ENCODE data around the gene RFX1. TPM values are rescaled to one million over a fixed set of nuclear protein-coding genes. Genes with fewer than 3 reads are reported as not detected.
"Not testable (repeated sequence)": the region's sequence is repeated elsewhere in the genome, so short reads cannot be mapped to it uniquely, and the experiment has no call there.

The RFX1 gene
- polyA plus RNA-seq, 3 donors: 4.4 to 5.8 (median 4.4) TPM

DNA sequence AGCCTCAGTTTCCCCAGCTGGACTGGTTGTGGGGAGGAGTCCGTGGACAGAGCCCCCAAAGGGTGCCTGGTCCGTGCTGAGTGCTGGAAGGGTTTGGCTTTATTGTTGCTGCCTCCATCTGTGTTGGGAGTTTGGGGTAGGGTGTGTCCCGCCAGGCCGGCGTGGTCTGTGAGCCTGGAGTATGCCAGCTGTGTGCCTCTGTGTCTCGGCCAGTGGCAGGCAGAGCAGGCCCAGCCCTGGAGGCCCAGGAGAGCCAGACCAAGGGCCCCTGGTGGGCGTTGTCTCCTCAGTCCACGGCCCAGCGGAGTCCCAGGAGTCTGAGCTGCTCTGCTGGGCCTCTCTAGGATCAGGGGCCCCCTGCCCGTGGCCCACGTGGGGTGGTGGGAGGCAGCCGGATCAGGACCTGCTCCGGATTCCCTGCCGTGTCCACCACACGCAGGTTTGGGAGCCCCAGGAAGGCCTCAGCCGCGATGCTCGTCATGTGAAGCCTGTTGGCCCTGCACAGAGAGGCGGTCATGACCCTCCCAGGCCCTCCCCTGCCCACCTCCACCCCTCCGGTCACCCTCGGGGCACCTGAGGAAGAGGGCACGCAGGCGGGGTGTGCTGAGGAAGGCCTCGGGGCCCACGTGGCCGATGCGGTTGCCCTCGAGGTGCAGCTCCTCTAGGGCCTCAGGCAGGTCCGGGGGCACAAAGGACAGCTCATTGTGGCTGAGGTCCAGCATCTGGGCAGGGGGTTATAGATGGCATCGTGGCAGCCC is 74.5 kb downstream of the RFX1 start:
- no peak overlapping the region for H3K27ac ChIP-seq (ENCODE audit: low read depth, low read length)
- 83 to 89% (median 86%) methylated on average over 28 to 30 of the region's 30 CpGs for WGBS, 3 donors

DNA sequence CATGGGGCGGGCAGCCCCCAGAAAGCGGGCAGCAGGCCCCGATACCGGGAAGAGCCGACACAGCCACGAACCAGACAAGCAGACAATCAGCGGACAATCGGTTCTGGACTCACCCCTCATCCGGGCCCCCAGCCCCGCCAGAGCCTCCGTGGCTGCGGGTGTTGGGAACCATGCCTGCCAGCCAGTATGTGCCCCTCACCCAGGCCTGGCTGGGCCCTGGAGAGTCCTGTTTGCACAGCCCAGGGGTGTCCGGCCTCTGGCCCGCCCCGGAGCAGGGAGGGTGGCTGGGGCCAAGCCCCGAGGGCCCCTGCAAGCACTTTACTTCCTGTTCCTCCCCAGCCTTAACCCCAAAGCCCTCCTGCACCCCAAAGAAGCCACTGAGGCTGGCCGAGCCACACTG is 75.7 kb downstream of the RFX1 start:
- H3K27ac ChIP-seq (ENCODE audit: low read depth, low read length): no peak overlapping the region
- WGBS, 3 donors: 83 to 86% (median 85%) methylated on average over 13 to 17 of the region's 17 CpGs

DNA sequence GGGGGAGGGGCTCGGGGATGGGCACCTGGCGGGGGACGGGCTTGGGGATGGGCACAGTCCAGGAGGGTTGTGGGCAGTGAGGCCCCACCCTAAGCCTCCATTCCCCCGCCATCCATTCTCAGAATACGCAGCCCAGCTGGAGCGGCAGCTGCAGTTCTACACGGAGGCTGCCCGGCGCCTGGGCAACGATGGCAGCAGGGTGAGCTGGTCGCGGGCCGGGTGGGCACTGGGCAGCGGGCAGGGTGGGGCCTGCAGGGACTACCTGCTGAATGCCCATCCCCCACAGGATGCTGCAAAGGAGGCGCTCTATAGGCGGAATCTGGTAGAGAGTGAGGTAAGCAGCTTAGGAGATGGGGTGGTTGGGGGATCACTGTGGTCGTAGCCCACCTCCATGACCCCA is 76.2 kb downstream of the RFX1 start:
- H3K27ac ChIP-seq (ENCODE audit: low read depth, low read length): no peak overlapping the region
- WGBS, 3 donors: 89 to 94% (median 89%) methylated on average over 13 to 17 of the region's 17 CpGs

DNA sequence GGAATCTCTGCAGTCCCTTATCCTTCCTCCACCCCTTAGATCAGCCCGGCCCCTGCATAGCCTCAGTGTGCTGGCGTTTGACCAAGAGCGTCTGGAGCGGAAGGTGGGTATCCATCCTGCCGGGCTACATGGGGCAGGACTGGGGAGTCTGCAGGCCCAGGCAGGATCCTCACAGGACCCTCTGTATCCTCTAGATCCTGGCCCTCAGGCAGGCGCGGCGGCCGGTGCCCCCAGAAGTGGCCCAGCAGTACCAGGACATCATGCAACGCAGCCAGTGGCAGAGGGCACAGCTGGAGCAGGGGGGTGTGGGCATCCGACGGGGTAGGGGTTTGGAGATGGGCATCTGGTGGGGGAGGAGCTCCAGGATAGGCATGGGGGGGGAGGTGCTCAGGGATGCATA is 76.8 kb downstream of the RFX1 start:
- 87 to 89% (median 88%) methylated on average over 12 of the region's 12 CpGs for WGBS, 3 donors
- no peak overlapping the region for H3K27ac ChIP-seq (ENCODE audit: low read depth, low read length)

DNA sequence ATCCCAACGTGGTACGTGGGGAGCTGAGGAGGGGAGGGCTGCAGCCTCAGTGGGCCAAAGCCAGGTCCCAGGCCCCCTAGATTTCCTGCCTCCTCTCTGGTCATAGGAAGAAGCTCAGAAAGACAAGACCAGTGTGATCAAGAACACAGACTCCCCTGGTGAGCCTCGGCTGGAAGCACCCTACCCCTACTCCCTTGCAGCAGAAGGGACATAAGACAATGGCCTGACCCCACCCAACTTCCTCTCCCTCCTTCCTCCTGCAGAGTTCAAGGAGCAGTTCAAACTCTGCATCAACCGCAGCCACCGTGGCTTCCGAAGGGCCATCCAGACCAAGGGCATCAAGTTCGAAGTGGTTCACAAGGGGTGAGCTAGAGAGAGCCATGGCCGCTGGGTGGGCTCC is 79.4 kb downstream of the RFX1 start:
- H3K27ac ChIP-seq (ENCODE audit: low read depth, low read length): no peak overlapping the region
- WGBS, 3 donors: 62 to 90% (median 67%) methylated on average over 8 of the region's 8 CpGs

DNA sequence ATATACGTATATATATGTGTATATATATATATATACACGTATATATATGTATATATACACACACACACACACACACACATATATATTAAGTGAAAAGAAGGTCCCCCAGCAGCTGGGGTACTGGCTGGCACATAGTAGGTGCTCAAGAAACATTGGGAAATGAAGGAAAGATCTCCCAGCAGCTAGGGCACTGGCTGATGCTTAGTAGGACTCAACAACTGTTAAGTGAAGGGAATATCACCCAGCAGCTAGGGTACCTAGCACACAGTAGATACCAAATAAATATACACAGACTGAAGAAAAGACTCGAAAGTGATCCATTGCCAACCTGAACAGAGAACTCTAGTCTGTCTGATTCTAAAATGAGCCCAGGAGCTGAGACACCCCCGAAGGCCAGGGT is 80.1 kb downstream of the RFX1 start:
- 79 to 92% (median 83%) methylated on average over 4 of the region's 4 CpGs for WGBS, 3 donors
- H3K27ac ChIP-seq (ENCODE audit: low read depth, low read length): no peak overlapping the region

DNA sequence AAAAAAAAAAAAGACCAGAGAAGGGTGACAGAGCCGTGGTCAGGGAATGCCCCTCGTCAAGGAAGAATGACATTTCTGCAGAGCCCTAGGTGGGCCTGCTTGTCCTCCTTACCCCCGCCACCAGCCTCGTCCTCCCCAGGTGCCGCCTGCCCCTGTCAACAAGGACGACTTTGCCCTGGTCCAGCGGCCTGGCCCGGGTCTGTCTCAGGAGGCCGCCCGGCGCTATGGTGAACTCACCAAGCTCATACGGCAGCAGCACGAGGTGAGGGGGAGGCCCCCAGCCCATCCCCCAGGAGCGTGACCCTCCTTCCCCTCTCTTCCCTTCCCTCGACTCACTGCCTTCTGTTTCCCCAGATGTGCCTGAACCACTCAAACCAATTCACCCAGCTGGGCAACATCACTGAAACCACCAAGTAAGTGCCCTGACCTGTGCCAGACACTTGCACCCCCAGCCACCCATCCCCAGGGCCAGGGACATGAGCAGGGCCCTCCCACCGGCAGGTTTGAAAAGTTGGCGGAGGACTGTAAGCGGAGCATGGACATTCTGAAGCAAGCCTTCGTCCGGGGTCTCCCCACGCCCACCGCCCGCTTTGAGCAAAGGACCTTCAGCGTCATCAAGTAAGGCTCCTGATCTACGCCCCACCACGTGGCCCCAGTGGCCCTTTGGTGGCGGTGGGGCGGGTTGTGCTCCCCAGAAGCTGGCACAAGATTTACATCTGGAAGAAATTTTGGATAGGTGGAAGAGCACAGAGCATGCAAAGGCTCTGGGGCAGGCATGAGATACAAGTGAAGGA is 82.7 kb downstream of the RFX1 start:
- WGBS, 3 donors: 95 to 96% (median 95%) methylated on average over 25 to 28 of the region's 28 CpGs
- H3K27ac ChIP-seq (ENCODE audit: low read depth, low read length): no peak overlapping the region

DNA sequence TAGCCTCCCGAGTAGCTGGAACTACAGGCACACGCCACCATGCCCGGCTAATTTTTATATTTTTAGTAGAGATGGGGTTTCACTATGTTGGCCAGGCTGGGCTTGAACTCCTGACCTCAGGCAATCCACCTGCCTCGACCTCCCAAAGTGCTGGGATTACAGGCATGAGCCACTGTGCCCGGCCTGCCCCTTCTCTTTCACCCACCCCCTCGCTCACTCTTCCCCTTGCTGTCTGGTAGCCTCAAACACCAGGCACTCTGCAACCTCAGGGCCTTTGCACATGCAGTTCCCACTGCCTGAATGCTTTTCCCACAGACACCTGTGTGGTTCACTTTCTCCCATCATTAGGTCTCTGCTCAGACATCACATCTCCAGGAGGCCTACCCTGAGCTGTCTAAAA is 84.0 kb downstream of the RFX1 start:
- 95 to 98% (median 97%) methylated on average over 6 of the region's 6 CpGs for WGBS, 3 donors

DNA sequence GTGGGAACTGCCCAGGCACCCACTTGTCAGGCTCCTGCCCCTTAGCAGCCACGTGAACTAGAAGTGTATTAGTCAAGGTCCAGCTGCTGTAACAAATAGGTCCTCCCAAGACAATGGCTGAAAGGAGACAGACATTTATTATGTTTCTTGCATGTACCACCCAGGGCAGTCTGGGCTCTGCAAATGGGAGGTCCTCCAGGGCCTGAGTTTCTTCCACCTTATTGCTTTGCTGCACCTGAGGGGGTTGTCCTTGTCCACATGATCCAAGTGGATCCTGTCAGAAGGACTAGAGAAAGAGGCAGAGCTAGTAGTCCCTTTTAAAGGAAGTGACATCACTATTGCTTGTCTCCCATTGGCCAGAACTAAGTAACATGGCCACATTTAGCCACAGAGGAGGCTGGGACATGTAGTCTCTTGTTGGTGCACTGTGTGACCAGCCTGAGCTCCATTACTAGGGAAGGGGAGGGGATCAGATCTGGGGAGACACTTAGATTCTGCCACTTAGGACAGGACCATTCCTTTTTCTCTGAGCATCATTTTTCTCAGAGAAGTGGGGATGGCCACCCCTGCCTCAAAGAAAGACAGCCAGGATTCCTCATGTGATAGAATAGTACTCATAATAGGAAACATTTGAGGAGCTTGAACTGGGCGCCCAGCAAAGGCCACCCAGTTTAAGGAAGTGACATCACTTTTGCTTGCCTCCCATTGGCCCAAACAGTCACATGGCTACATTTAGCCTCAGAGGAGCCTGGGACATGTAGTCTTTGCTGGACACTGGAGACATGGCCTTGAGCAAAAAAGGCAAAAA is 85.0 kb downstream of the RFX1 start:
- no peak overlapping the region for H3K27ac ChIP-seq (ENCODE audit: low read depth, low read length)
- 83 to 87% (median 84%) methylated on average over 2 of the region's 2 CpGs for whole genome bisulfite sequencing, 3 donors

More for the DNA sequence above, 84.0 kb downstream of the RFX1 start:
- not testable (repeated sequence) for H3K27ac ChIP-seq (ENCODE audit: low read depth, low read length)

DNA sequence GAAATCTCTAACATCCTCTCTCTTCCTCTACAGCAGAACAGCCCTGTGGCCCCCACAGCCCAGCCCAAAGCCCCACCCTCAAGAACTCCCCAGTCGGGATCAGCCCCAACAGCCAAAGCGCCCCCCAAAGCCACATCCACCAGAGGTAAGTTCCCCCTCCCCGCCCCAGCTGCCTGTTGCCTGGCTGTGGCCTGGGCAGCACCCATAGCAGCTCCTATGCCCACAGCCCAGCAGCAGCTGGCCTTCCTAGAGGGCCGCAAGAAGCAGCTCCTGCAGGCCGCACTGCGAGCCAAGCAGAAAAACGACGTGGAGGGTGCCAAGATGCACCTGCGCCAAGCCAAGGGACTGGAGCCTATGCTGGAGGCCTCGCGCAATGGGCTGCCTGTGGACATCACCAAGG is 85.6 kb downstream of the RFX1 start:
- 95 to 98% (median 96%) methylated on average over 11 of the region's 11 CpGs for WGBS, 3 donors
- H3K27ac ChIP-seq (ENCODE audit: low read depth, low read length): no peak overlapping the region

DNA sequence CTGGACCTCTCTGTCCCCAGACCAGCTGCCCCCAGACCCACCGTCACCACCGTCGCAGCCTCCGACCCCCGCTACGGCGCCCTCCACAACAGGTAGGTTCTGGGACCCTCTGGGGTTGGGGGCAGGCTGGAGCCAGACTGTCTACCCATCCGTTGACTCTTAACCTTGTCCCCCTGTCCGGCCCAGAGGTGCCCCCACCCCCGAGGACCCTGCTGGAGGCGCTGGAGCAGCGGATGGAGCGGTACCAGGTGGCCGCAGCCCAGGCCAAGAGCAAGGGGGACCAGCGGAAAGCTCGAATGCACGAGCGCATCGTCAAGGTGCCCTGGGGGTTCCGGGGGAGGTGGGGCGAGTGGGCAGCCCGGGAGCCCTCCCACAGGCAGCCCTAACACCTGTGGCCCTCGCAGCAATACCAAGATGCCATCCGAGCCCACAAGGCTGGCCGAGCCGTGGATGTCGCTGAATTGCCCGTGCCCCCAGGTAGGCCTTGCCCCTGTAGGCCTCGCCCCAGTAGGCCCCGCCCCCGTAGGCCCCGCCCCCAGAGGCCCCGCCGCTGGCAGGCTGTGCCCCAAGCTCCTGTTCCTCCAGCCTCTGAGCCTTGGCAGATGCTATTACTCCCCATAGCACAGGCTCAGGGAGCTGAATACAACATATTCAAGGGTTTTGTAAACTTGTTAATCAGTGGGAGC is 87.3 kb downstream of the RFX1 start:
- WGBS, 3 donors: 86 to 91% (median 91%) methylated on average over 26 to 34 of the region's 34 CpGs
- H3K27ac ChIP-seq (ENCODE audit: low read depth, low read length): no peak overlapping the region

DNA sequence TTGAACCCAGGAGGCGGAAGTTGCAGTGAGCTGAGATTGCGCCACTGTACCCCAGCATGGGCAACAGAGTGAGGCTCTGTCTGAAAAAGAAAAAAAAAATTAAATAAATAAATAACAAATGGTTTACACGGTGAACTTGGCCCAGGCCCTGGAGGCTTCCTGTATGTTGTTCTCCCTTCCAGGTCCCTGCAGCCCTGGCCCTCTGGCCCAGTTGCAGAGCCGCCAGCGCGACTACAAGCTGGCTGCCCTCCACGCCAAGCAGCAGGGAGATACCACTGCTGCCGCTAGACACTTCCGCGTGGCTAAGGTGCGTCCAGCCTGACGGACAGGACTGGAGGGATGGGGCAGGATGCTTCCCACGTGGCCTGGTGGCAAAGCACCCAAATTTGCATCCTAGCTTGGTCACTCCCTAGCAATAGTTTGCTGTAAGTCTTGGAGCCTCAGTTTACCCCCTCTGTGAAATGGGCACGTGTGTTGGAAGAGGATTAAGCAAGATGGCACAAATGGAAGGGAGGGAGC is 88.2 kb downstream of the RFX1 start:
- H3K27ac ChIP-seq (ENCODE audit: low read depth, low read length): no peak overlapping the region
- WGBS, 3 donors: 72 to 87% (median 73%) methylated on average over 14 of the region's 14 CpGs

DNA sequence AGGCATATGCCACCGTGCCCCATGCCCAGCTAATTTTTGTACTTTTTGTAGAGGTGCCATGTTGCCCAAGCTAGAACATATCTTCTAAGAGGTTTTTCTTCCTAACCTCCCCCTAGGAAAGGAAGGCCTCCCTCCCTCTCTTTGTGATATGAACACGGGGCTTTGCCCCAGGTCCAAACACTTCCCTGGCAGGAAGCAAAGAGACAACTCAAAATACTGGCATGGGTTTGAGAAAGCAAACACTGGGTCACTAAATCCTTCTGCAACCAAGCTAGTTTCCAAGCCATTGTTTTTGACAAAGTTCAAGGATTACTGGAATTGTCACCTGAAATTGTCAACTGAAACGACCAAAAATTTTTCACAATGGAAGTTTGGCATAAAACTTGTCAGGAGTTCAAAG is 91.3 kb downstream of the RFX1 start:
- no peak overlapping the region for H3K27ac ChIP-seq (ENCODE audit: low read depth, low read length)
- WGBS, 3 donors: 67 to 88% (median 83%) methylated on average over 3 of the region's 3 CpGs

DNA sequence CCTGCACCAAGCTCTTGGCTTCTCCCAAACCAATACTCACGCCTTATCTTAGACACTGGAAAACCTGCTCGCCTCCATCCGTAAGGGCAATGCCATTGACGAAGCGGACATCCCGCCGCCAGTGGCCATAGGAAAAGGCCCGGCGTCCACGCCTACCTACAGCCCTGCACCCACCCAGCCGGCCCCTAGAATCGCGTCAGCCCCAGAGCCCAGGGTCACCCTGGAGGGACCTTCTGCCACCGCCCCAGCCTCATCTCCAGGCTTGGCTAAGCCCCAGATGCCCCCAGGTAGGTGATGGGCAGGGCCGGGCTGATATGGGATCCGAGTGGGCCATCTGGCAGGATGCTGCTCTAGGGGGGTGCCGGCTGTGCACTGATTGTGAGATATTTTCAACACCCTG is 92.8 kb downstream of the RFX1 start:
- WGBS, 3 donors: 94 to 95% (median 95%) methylated on average over 17 of the region's 17 CpGs
- H3K27ac ChIP-seq (ENCODE audit: low read depth, low read length): no peak overlapping the region

Other genes starting within 250 kb of the RFX1 start
- gene MRI1, start 241.8 kb downstream of the RFX1 start, polyA plus RNA-seq: 10 to 100 TPM; 12.4 to 33.5 (median 28.3) TPM
- gene C19orf53, start 231.9 kb downstream of the RFX1 start, polyA plus RNA-seq: 100 to 1,000 TPM in 2 of 3 donors, 10 to 100 TPM in 1; 89.2 to 156 (median 153) TPM
- gene ZSWIM4, start 210.9 kb downstream of the RFX1 start, polyA plus RNA-seq: 1 to 10 TPM; 1.6 to 3.4 (median 2.0) TPM
- not detected for gene NANOS3, start 129.2 kb downstream of the RFX1 start, polyA plus RNA-seq
- 1 to 10 TPM; 1.1 to 3.7 (median 2.9) TPM for gene BRME1, start 100.2 kb downstream of the RFX1 start, polyA plus RNA-seq
- 10 to 100 TPM; 17.0 to 27.9 (median 20.4) TPM for gene CC2D1A, start 100.1 kb downstream of the RFX1 start, polyA plus RNA-seq
- 1 to 10 TPM in 1 of 3 donors, under 1 TPM in 2; 0.10 to 2.5 (median 0.58) TPM for gene PODNL1, start 67.9 kb downstream of the RFX1 start, polyA plus RNA-seq
- gene DCAF15, start 53.8 kb downstream of the RFX1 start, polyA plus RNA-seq: 10 to 100 TPM; 13.5 to 29.0 (median 16.2) TPM
- gene RLN3, start 21.8 kb upstream of the RFX1 start, polyA plus RNA-seq: not detected
- 1 to 10 TPM; 2.7 to 8.5 (median 2.9) TPM for gene IL27RA, start 25.4 kb upstream of the RFX1 start, polyA plus RNA-seq
- 1 to 10 TPM in 2 of 3 donors, under 1 TPM in 1; 0.45 to 9.9 (median 1.9) TPM for gene PALM3, start 55.8 kb upstream of the RFX1 start, polyA plus RNA-seq
- 10 to 100 TPM in 1 of 3 donors, 1 to 10 TPM in 2; 2.3 to 13.2 (median 3.8) TPM for gene MISP3, start 66.5 kb upstream of the RFX1 start, polyA plus RNA-seq
- gene C19orf67, start 79.5 kb upstream of the RFX1 start, polyA plus RNA-seq: not detected
- gene SAMD1, start 84.4 kb upstream of the RFX1 start, polyA plus RNA-seq: 10 to 100 TPM; 20.0 to 28.6 (median 24.4) TPM
- 10 to 100 TPM; 29.8 to 95.5 (median 73.2) TPM for gene PRKACA, start 111.4 kb upstream of the RFX1 start, polyA plus RNA-seq
- gene ASF1B, start 130.3 kb upstream of the RFX1 start, polyA plus RNA-seq: 1 to 10 TPM in 1 of 3 donors, under 1 TPM in 2; 0.40 to 1.8 (median 0.71) TPM
- gene ADGRL1, start 199.8 kb upstream of the RFX1 start, polyA plus RNA-seq: 10 to 100 TPM in 2 of 3 donors, 1 to 10 TPM in 1; 5.7 to 12.3 (median 11.3) TPM